OCI-LY1 (cell line): ENCODE data around the gene PARD3B.

Experiments used
- CTCF ChIP-seq: fragments of 200-600 bp; sonication (generic), shearing (Covaris generic); IDR thresholded peaks from 2 replicates; pipeline ENCODE4 v1.5.1; 2017; ENCODE audit warnings: mild to moderate bottlenecking, antibody characterized with exemption, low read length, moderate library complexity, mixed read lengths
- EZH2 ChIP-seq: fragments of 200-600 bp; sonication (generic), shearing (Covaris generic); IDR thresholded peaks from 2 replicates; pipeline ENCODE4 v1.8.0; 2017; ENCODE audit warnings: borderline replicate concordance, mixed run types, mild to moderate bottlenecking, antibody characterized with exemption, low read length, moderate library complexity, mixed read lengths

- no peak for TF ChIP-seq EZH2
- TF ChIP-seq CTCF: no peak
Observed at GRCh38 chr2:204551512-204551863, 6.2 kb downstream of the PARD3B start.
